GM18909 (cell line): ENCODE measurements around the gene TNK1.

ENCODE experiments used
- ATAC-seq: cut with Tn5 transposase; IDR thresholded peaks from one replicate; pipeline ENCODE4 v1.9.1; 2021; ENCODE audit warnings: mild to moderate bottlenecking; ENCODE audit not compliant: unreplicated experiment, poor library complexity

TNK1 gene

GRCh38 chr17:7428557-7428956 is 47.7 kb downstream of the TNK1 start, which contains the start of gene SPEM3:
TSS of gene SPEM3 (plus strand) at chr17:7428857. CDS start at chr17:7428903, 46 bp downstream.
- no peak for ATAC-seq

- ATAC-seq = no peak
Observed at GRCh38 chr17:7429722-7430121, 48.8 kb downstream of the TNK1 start.

GRCh38 chr17:7431231-7431630 is 50.3 kb downstream of the TNK1 start:
- no peak for ATAC-seq

GRCh38 chr17:7432296-7432695 is 51.4 kb downstream of the TNK1 start:
- no peak for ATAC-seq

GRCh38 chr17:7435676-7436555 is 55.0 kb downstream of the TNK1 start:
- ATAC-seq = peak; percentile 28

GRCh38 chr17:7436556-7437368 is 55.9 kb downstream of the TNK1 start:
- ATAC-seq = peak; percentile 30

GRCh38 chr17:7437369-7437863 is 56.5 kb downstream of the TNK1 start:
- ATAC-seq = no peak

GRCh38 chr17:7437950-7438614 is 57.2 kb downstream of the TNK1 start:
- no peak for ATAC-seq

- ATAC-seq = no peak
Observed at GRCh38 chr17:7438656-7439460, 58.0 kb downstream of the TNK1 start.
